HepG2 (cell line): Measurements from ENCODE around the gene CLEC2B. TPM values are rescaled to one million over a fixed set of nuclear protein-coding genes. Genes with fewer than 3 reads are reported as not detected.

Experiments used
- BCL3 ChIP-seq: sonication (generic); formaldehyde crosslinking; IDR thresholded peaks from 2 replicates; pipeline ENCODE4 v1.5.1; 2020; ENCODE audit warnings: mild to moderate bottlenecking, missing genetic modification reagents, moderate library complexity
- CCDC6 ChIP-seq: sonication (generic); formaldehyde crosslinking; IDR thresholded peaks from 2 replicates; pipeline ENCODE4 v1.8.1; 2022; ENCODE audit warnings: mild to moderate bottlenecking, missing genetic modification reagents, moderate library complexity
- CREB3 ChIP-seq: sonication (generic); formaldehyde crosslinking; IDR thresholded peaks from 2 replicates; pipeline ENCODE4 v1.5.0; 2020; ENCODE audit warnings: missing genetic modification reagents
- HMGXB4 ChIP-seq, 2 experiments: sonication (generic) in 1 of 2; formaldehyde crosslinking in 1 of 2; IDR thresholded peaks; 2 replicates each; pipeline versions ENCODE4 v1.4.0 to v1.6.1; 2018 to 2020; ENCODE audit warnings: missing genetic modification reagents in 2 of 2, borderline replicate concordance in 1 of 2, low read depth in 1 of 2, mild to moderate bottlenecking in 1 of 2, missing biosample characterization in 1 of 2
- HNRNPK ChIP-seq: fragments of 200-400 bp; formaldehyde crosslinking; IDR thresholded peaks from 2 replicates; pipeline ENCODE4 v1.6.1; 2018; ENCODE audit warnings: low read length, low read depth, moderate library complexity, mild to moderate bottlenecking; ENCODE audit not compliant: poor library complexity, severe bottlenecking
- MIXL1 ChIP-seq: IDR thresholded peaks from 2 replicates; pipeline ENCODE4 v1.6.1; 2016
- SOX6 ChIP-seq, 2 experiments: fragments of 450-650 bp in 1 of 2; sonication (generic) in 1 of 2; formaldehyde crosslinking in 1 of 2; IDR thresholded peaks; 2 replicates each; pipeline versions ENCODE4 v1.4.0 to v1.6.1; 2017 to 2020; ENCODE audit warnings: antibody characterized with exemption in 1 of 2, mild to moderate bottlenecking in 1 of 2, missing genetic modification reagents in 1 of 2
- SRSF9 ChIP-seq: fragments of 200-400 bp; formaldehyde crosslinking; IDR thresholded peaks from 2 replicates; pipeline ENCODE4 v1.6.1; 2018; ENCODE audit warnings: borderline replicate concordance, mild to moderate bottlenecking, low read depth, low read length; ENCODE audit not compliant: insufficient read depth, poor library complexity, severe bottlenecking
- STAG1 ChIP-seq: sonication (generic); formaldehyde crosslinking; IDR thresholded peaks from 2 replicates; pipeline ENCODE4 v1.4.0; 2020; ENCODE audit warnings: missing genetic modification reagents
- ZBTB49 ChIP-seq: sonication (generic); formaldehyde crosslinking; IDR thresholded peaks from 2 replicates; pipeline ENCODE4 v1.4.0; 2020; ENCODE audit warnings: missing genetic modification reagents, borderline replicate concordance
- ZNF34 ChIP-seq: sonication (generic); formaldehyde crosslinking; IDR thresholded peaks from 2 replicates; pipeline ENCODE4 v1.4.0; 2020; ENCODE audit warnings: mild to moderate bottlenecking, missing genetic modification reagents, borderline replicate concordance
- ZNF441 ChIP-seq: sonication (generic); formaldehyde crosslinking; IDR thresholded peaks from 2 replicates; pipeline ENCODE4 v1.7.0; 2021; ENCODE audit warnings: missing genetic modification reagents, borderline replicate concordance
- ZNF687 ChIP-seq: sonication (generic); formaldehyde crosslinking; IDR thresholded peaks from 2 replicates; pipeline ENCODE4 v1.5.1; 2020; ENCODE audit warnings: mild to moderate bottlenecking, missing genetic modification reagents, moderate library complexity
- ZNF709 ChIP-seq: sonication (generic); formaldehyde crosslinking; IDR thresholded peaks from 2 replicates; pipeline ENCODE4 v1.5.0; 2020; ENCODE audit warnings: mild to moderate bottlenecking, missing genetic modification reagents
- ZNF740 ChIP-seq: sonication (generic); formaldehyde crosslinking; IDR thresholded peaks from 2 replicates; pipeline ENCODE4 v1.4.0; 2020; ENCODE audit warnings: missing genetic modification reagents
- polyA plus RNA-seq, 8 experiments: library from polyadenylated mRNA; depleted of rRNA in 3 of 8; stranded (reverse) in 7 of 8; unstranded in 1 of 8; fragments of >200 nt; fragmentation: Illumina TruSeq in 4 of 8; extraction: Trizol in 4 of 8; gene quantifications; 2 replicates each; pipeline versions ENCODE4 v1.2.1 to v1.2.3, GENCODE V29; 2011 to 2016; ENCODE audit warnings: low read depth in 4 of 8, missing spikeins in 1 of 8, mixed read lengths in 1 of 8; ENCODE audit not compliant: insufficient read depth in 1 of 8
- total RNA-seq, 5 experiments: library from RNA; depleted of rRNA; stranded (reverse); fragments of >200 nt; fragmentation: Illumina TruSeq; extraction: Trizol; gene quantifications; 2 replicates each; pipeline ENCODE4 v1.2.3, GENCODE V29; 2016; ENCODE audit warnings: low read depth in 1 of 5

CLEC2B gene
- total and polyA plus RNA-seq, 2 of the 13 experiments (the other 11 are each of a cell fraction or from before 2014, with no cell fraction given) = not detected

GRCh38 chr12:9813821-9814798, 55.0 kb downstream of the CLEC2B start (continued):
- no peak for TF ChIP-seq BCL3 (CRISPR knock-in tag)
- TF ChIP-seq HMGXB4 (CRISPR knock-in tag; IDR thresholded peaks at IDR 0.05; ENCODE audit: borderline replicate concordance in 1 of 2, low read depth in 1 of 2) = 0 out of 4 replicates have a peak, but pooled peaks of 1 of the 2 experiments have one; percentile 23
- peak; percentile 35; the same call in 1 of the 2 replicates for TF ChIP-seq ZNF687 (CRISPR knock-in tag)
- TF ChIP-seq CREB3 = no peak
- no peak for TF ChIP-seq SRSF9
- TF ChIP-seq ZNF34 (CRISPR knock-in tag) = no peak
- no peak for TF ChIP-seq SOX6 (IDR thresholded peaks at IDR 0.05)
- no peak for TF ChIP-seq SOX6 (CRISPR knock-in tag; IDR thresholded peaks at IDR 0.05)
- no peak for TF ChIP-seq ZBTB49 (CRISPR knock-in tag)
- no peak for TF ChIP-seq ZNF441
- TF ChIP-seq STAG1 = peak; percentile 83
- TF ChIP-seq ZNF740 (CRISPR knock-in tag) = no peak
- TF ChIP-seq MIXL1 = no peak
- TF ChIP-seq CCDC6 (CRISPR knock-in tag) = no peak
- TF ChIP-seq ZNF709 = no peak
- no peak for TF ChIP-seq HNRNPK
